Measurements from ENCODE around the gene RAPGEF6.
A peak's percentile ranks its signal among the peaks of the same experiment; 100 is the strongest.
"Not testable (repeated sequence)": the region's sequence is repeated elsewhere in the genome, so short reads cannot be mapped to it uniquely, and the experiment has no call there.

RAPGEF6 gene

DNA sequence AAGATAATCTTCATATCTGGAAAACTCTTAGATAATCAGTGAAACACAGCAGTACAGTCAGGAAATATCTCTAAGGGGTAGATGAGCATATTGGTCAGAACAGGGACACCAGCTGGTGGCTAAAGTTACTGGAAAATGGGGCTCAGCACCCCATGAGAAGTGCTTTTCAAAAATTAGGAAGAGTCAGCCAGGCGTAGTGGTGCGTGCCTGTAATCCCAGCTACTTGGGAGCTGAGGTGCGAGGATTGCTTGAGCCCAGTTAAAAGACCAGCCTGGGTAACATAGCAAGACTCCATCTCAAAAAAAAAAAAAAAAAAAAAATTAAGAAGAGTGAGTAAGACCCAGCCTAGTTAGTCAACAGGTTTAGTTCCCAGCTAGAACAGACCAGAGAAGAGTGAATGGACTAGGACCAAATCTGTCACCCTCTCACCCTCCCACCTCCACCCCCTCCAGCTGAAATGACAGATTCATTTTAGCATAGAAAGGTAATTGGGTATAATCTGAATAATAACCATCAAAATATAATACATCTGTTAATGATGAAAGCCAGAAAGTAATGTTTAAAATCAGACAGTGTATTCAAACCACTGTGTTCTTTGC is 250.3 kb downstream of the RAPGEF6 start:
- DNase-seq (ENCODE audit: low read depth) = no peak

DNA sequence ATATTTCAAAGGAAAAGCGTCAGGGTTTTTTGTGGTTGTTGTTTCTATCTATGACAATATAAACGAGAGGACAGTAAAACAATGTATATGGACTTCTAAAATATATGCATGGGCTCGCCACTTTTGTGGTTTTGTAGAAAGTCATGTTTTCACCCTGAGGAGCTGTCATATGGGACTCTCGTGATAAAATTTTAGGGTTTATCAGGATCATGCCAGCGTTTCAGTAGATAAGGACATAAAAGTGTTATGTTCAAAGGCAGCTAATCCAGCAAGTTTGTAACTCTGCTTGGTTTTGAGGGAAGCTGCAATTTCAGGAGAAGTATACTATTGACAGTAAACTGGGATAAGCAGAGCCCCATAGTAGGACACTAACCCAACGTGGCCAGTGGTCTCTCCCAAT is 250.9 kb downstream of the RAPGEF6 start:
- no peak for DNase-seq (ENCODE audit: low read depth)

DNA sequence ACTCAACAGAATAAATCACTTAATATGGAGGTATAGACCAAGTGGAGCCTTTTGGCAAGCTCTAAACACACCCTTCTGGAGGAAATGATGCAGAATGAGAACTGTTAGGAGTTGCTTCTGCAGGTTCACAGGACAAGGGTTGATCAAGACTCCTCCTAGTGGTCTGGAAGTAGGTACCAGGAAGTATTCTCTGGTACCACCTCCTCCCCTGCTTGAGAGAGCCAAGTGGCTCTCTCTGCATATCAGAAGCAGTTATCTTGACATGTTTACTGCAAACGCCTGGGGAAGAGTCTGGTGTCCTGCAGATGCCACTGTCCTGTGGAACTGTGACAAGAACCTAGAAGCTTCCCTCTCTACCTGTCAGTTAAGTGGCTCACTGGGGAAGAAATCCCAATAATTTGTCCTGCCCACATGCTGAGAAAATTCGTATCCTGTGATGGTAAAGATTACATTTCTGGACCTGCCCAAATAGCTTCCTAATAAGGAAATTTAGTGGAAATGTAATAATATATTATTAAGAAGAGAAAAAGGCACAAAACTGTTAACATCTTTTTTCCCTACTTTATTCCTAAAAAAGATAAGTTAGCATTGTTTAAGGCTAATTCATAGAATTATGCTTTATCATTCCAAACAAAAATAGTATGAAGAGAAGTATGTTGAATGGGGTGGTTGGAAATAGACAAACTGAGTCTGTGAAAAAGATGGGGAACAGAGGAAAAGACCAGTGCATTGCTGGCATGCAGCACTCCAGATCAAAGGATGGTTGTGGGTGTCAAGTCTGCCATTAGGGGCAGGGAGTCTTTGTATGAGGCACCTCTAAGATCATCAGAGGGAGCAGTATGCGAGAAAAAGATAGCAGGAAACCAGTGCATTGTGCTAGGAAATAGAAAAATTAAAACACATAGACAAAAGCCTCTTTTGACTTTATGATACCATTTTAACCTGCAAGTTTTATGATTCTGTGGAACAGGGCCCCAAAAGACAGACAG is 252.3 kb downstream of the RAPGEF6 start:
- no peak for DNase-seq (ENCODE audit: low read depth)

DNA sequence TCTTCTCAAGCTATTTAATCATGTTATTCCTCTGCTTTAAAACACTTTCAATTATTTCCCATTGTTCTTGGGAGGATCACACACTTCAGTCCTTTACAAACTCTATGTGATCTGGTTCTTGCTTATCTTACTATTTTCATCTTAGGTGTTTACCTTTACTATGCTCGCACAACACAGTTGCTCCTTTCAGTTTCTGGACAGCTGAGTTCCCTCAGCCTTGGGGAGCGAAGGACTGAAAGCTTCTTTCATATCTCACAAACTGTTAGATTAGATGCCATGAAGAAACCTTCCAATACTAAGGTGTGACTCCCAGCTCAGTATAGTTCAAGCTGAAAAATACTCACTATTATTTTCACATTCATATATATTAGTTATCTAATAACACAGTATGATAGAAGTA is 253.3 kb downstream of the RAPGEF6 start:
- DNase-seq (ENCODE audit: low read depth) = no peak

DNA sequence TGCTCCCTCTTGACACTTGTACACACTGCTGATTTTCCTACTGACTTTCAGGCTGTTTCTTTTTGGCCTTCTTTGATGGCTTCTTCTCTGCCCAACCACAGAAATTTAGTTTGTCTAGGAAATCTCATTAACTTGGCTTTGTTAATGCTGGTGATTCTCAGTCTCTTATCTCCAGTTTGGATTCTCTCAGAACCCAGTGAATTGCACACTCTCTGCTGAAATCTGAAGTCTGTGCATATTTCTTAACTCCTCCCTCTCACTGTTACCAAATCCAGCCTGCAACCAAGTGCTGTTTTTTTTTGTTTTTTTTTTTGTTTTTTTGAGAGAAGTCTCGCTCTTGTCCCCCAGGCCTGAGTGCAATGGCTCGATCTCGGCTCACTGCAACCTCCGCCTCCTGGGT is 254.0 kb downstream of the RAPGEF6 start:
- no peak for DNase-seq (ENCODE audit: low read depth)

DNA sequence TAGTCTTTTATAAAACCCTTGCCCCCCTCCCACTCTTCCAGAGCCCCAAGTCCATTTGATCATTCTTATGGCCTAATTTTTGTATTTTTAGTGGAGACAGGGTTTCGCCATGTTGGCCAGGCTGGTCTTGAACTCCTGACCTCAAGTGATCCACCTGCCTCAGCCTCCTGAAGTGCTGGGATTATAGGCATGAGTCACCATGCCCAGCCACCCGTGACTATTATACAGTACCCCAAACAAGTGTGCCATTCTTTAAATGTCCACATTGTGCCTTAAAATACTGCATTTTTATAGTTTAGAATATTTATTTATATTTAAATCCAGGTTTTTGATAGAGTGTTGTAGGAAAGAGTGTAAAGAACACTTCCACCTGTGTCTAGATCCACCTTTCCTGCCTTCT is 254.8 kb downstream of the RAPGEF6 start:
- not testable (repeated sequence) for DNase-seq (ENCODE audit: low read depth)

DNA sequence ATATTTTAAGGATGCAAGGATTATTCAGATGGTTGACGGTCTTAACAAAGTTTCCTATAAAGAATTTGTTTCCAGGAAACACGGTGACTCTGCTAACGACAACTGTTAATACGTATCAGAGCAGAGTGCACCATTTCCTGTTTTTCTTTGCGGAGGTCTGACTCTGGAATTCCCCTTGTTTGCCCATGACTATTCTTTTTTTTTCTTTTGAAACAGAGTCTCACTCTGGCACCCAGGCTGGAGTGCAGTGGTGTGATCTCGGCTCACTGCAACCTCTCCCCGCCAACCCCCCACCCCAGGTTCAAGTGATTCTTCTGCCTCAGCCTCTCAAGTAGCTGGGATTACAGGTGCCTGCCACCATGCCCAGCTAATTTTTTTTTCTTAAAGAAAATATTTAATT is 255.3 kb downstream of the RAPGEF6 start:
- DNase-seq (ENCODE audit: low read depth) = peak; percentile 42

DNA sequence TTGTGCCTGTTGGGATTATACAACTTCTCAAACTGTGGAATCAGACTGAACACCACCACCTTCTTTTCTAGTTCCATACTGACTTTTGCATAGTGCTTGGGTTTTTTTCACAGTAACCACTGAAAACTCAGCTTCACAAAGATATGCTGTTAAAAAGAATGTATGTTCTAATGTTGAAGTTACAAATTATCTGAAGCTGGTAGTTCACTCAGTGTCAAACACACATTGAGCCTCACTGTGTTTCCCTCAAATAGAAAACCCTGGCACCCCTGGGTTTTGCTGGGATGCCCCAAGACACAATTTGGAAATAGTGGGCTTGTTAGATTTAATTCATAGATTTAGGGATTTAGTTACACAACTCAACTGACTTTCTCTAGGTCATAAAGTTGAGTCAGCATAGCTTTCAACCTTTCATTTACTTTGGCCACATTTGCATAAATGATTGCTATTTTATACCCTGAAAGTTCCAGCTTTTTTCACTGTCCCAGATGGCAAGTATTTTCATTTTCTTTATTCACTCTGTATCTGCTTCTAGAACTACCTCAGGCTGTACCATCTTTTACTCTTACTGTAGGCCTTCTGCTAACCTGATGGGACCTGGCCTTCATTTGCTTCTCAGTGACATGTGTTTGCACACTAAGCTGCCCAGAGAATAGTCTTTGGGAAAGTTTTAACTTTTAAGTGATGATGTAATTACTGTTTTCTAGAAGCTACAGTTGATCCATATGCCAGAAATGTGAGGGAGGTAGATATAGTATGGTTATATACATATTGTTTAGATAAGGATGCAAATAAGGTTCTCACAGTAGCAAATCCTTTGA is 256.1 kb downstream of the RAPGEF6 start:
- DNase-seq (ENCODE audit: low read depth) = no peak

DNA sequence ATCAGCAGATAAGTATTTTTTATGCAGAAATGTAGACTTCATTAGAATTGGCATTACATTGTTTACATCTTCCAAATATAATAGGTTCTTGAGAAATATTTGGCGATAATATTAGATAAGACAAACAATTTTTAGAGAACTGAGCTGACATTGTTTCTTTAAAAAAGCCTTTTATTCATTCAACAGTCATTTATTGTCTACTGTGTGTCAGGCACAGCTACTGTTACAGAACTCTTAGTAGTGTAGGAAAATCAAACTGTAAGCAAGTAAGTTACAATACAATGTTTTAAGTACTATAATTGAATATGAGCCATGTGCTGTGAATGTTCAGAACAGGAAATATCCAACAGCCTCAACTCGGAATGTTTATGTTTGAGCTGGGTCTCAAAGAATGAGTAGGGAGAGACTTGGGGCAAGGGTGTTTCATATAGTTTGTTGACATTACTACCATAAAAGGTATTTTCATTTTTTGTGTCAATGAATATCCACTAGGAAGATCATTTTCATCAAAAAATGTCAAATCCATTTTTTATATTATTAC is 257.2 kb downstream of the RAPGEF6 start:
- DNase-seq (ENCODE audit: low read depth) = no peak

DNA sequence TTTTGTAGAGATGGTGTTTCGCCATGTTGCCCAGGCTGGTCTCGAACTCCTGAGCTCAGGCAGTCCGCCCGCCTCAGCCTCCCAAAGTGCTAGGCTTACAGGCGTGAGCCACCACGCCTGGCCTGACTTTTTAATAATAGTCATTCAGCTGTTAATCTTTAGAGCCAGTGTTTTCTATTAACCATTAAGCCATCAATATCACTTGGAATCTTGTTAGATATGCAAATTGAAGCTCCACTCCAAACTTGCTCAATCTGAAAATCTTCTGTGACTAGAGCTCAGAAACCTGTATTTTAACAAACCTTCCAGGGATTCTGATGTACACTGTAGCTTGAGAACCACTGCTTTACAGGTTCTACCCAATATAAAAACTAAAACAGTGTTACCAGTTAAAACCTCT is 257.7 kb downstream of the RAPGEF6 start:
- DNase-seq (ENCODE audit: low read depth) = no peak

DNA sequence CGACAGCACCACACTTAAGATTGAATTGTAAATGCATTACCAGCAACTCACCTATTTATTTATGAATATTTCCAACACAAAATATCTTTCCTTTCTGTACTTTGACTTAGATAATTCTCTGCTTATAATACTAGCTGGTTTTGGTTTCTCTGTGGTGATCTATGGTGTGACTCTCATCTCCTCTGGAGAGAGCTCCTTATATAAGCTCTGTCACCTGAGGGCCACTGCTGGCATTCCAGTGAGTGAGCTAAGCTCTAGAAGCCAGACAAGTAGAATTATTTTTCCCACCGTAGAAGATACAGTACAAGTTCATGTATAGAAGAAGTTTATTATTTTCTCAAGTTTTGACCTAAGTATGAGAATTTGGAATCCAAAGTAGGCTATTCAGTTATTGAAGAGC is 259.7 kb downstream of the RAPGEF6 start:
- DNase-seq (ENCODE audit: low read depth) = no peak
